OCI-LY1 (cell line): ENCODE results near the gene SAT2.

Source experiments
- H2AFZ ChIP-seq: fragments of 200-600 bp; sonication (generic), shearing (Covaris generic); 2 replicates; pipeline ENCODE4 v1.6.0; 2014; ENCODE audit warnings: antibody characterized with exemption, mild to moderate bottlenecking, low read length
- H3F3A ChIP-seq: fragments of 200-600 bp; sonication (generic), shearing (Covaris generic); 2 replicates; pipeline ENCODE4 v1.6.0; 2014; ENCODE audit warnings: mild to moderate bottlenecking, antibody characterized with exemption, low read length, moderate library complexity; ENCODE audit not compliant: insufficient read depth
- H3K27ac ChIP-seq: fragments of 200-600 bp; sonication (generic); 2 replicates; pipeline ENCODE4 v1.5.1; 2014; ENCODE audit warnings: low read length, mixed run types, mild to moderate bottlenecking, low read depth; ENCODE audit not compliant: poor library complexity, severe bottlenecking
- H3K27me3 ChIP-seq: fragments of 200-600 bp; sonication (generic); 2 replicates; pipeline ENCODE4 v1.6.0; 2014; ENCODE audit warnings: antibody characterized with exemption, mild to moderate bottlenecking, low read length, moderate library complexity; ENCODE audit not compliant: insufficient read depth
- H3K36me3 ChIP-seq: fragments of 200-600 bp; sonication (generic); 2 replicates; pipeline ENCODE4 v1.6.1; 2014; ENCODE audit warnings: mild to moderate bottlenecking, antibody characterized with exemption, low read length, moderate library complexity, mixed read lengths; ENCODE audit not compliant: insufficient read depth
- H3K4me1 ChIP-seq: fragments of 200-600 bp; sonication (generic); 2 replicates; pipeline ENCODE4 v1.5.1; 2014; ENCODE audit warnings: mild to moderate bottlenecking, low read length, moderate library complexity; ENCODE audit not compliant: insufficient read depth, severe bottlenecking
- H3K4me2 ChIP-seq: fragments of 200-600 bp; sonication (generic), shearing (Covaris generic); 2 replicates; pipeline ENCODE4 v1.6.1; 2014; ENCODE audit warnings: low read length
- H3K4me3 ChIP-seq: fragments of 200-600 bp; sonication (generic); 2 replicates; pipeline ENCODE4 v1.5.1; 2014; ENCODE audit warnings: low read length, low read depth, mild to moderate bottlenecking, mixed read lengths; ENCODE audit not compliant: poor library complexity, severe bottlenecking
- H3K79me2 ChIP-seq: fragments of 200-600 bp; shearing (Covaris generic); 2 replicates; pipeline ENCODE4 v1.6.1; 2016; ENCODE audit warnings: mixed run types, low read length, mixed read lengths; ENCODE audit not compliant: insufficient read depth
- H3K9ac ChIP-seq: fragments of 200-600 bp; sonication (generic), shearing (Covaris generic); 2 replicates; pipeline ENCODE4 v1.6.1; 2014; ENCODE audit warnings: mild to moderate bottlenecking, low read length, mixed read lengths
- H3K9me2 ChIP-seq: fragments of 200-600 bp; sonication (generic), shearing (Covaris generic); 2 replicates; pipeline ENCODE4 v1.6.1; 2014; ENCODE audit warnings: low read depth, mild to moderate bottlenecking, low read length, mixed read lengths
- H3K9me3 ChIP-seq: fragments of 200-600 bp; shearing (Covaris generic); 2 replicates; pipeline ENCODE4 v1.6.1; 2014; ENCODE audit warnings: low read length, mixed read lengths
- H4K20me1 ChIP-seq: fragments of 200-600 bp; sonication (generic), shearing (Covaris generic); 2 replicates; pipeline ENCODE4 v1.6.0; 2016; ENCODE audit warnings: mild to moderate bottlenecking, low read length; ENCODE audit not compliant: insufficient read depth
- CTCF ChIP-seq: fragments of 200-600 bp; sonication (generic), shearing (Covaris generic); IDR thresholded peaks from 2 replicates; pipeline ENCODE4 v1.5.1; 2017; ENCODE audit warnings: mild to moderate bottlenecking, antibody characterized with exemption, low read length, moderate library complexity, mixed read lengths
- EZH2 ChIP-seq: fragments of 200-600 bp; sonication (generic), shearing (Covaris generic); IDR thresholded peaks from 2 replicates; pipeline ENCODE4 v1.8.0; 2017; ENCODE audit warnings: borderline replicate concordance, mixed run types, mild to moderate bottlenecking, antibody characterized with exemption, low read length, moderate library complexity, mixed read lengths

The SAT2 gene

GRCh38 chr17:7634384-7634783 is 6.8 kb upstream of the SAT2 start:
- H3K27me3 ChIP-seq = no peaks in the 10 kb centered on the region
- H2AFZ ChIP-seq = no peak overlapping the region
- TF ChIP-seq EZH2 = no peak
- TF ChIP-seq CTCF = peak; percentile 38; the same call in 1 of the 2 replicates
- no peak overlapping the region for H3K9ac ChIP-seq
- H3K79me2 ChIP-seq = no peaks in the 10 kb centered on the region
- H3K4me1 ChIP-seq = no peaks in the 10 kb centered on the region
- no peak overlapping the region for H3K4me3 ChIP-seq
- H3K27ac ChIP-seq = no peak overlapping the region
- no peaks in the 10 kb centered on the region for H4K20me1 ChIP-seq
- H3K36me3 ChIP-seq = no peaks in the 10 kb centered on the region
- no peak overlapping the region for H3K4me2 ChIP-seq
- H3K9me2 ChIP-seq = no peaks in the 10 kb centered on the region
- no peaks in the 10 kb centered on the region for H3F3A ChIP-seq
- no peaks in the 10 kb centered on the region for H3K9me3 ChIP-seq

- no peak overlapping the region for H3K9ac ChIP-seq
- no peak for TF ChIP-seq EZH2
- no peaks in the 10 kb centered on the region for H3F3A ChIP-seq
- H3K27ac ChIP-seq = no peak overlapping the region
- H3K27me3 ChIP-seq = no peaks in the 10 kb centered on the region
- no peaks in the 10 kb centered on the region for H3K9me3 ChIP-seq
- no peak overlapping the region for H2AFZ ChIP-seq
- no peak overlapping the region for H3K4me3 ChIP-seq
- no peaks in the 10 kb centered on the region for H3K36me3 ChIP-seq
- H3K9me2 ChIP-seq = no peaks in the 10 kb centered on the region
- no peak overlapping the region for H3K4me2 ChIP-seq
- no peaks in the 10 kb centered on the region for H3K79me2 ChIP-seq
- no peaks in the 10 kb centered on the region for H4K20me1 ChIP-seq
- H3K4me1 ChIP-seq = no peaks in the 10 kb centered on the region
These were observed 5.5 kb upstream of the SAT2 start for GRCh38 chr17:7633093-7633492.

GRCh38 chr17:7632492-7632894 is 4.9 kb upstream of the SAT2 start:
- no peaks in the 10 kb centered on the region for H3K4me1 ChIP-seq
- H3K9me3 ChIP-seq = no peaks in the 10 kb centered on the region
- no peaks in the 10 kb centered on the region for H4K20me1 ChIP-seq
- no peaks in the 10 kb centered on the region for H3K27me3 ChIP-seq
- no peaks in the 10 kb centered on the region for H3F3A ChIP-seq
- H3K9me2 ChIP-seq = no peaks in the 10 kb centered on the region
- no peaks in the 10 kb centered on the region for H3K79me2 ChIP-seq
- H3K9ac ChIP-seq = no peak overlapping the region
- H3K27ac ChIP-seq = no peak overlapping the region
- no peaks in the 10 kb centered on the region for H3K36me3 ChIP-seq
- no peak overlapping the region for H3K4me3 ChIP-seq
- TF ChIP-seq CTCF (peak; percentile 66), EZH2 (no peak)
- H3K4me2 ChIP-seq = no peak overlapping the region
- no peak overlapping the region for H2AFZ ChIP-seq
